Suprapubic skin (tissue), 4 donors: ENCODE data around the gene NDUFB2.

Experiments
- CTCF ChIP-seq, 2 donors: fragments of 200-600 bp in 1 of 2; fragments of 450-650 bp in 1 of 2; sonication (generic) in 1 of 2; IDR thresholded peaks; one replicate each; pipeline ENCODE4 v1.5.1; 2016 to 2019; ENCODE audit warnings: antibody characterized with exemption in 2 of 2, mild to moderate bottlenecking in 1 of 2, moderate library complexity in 1 of 2
- POLR2A ChIP-seq, 2 donors: fragments of 450-650 bp; IDR thresholded peaks; one replicate each; pipeline ENCODE4 v1.6.1; 2017; ENCODE audit warnings: antibody characterized with exemption in 2 of 2, mild to moderate bottlenecking in 2 of 2, moderate library complexity in 2 of 2
- POLR2AphosphoS5 ChIP-seq, 3 donors: sonication (generic); formaldehyde crosslinking; IDR thresholded peaks; one replicate each; pipeline ENCODE4 v1.6.1; 2017; ENCODE audit warnings: antibody characterized with exemption in 3 of 3

DNA sequence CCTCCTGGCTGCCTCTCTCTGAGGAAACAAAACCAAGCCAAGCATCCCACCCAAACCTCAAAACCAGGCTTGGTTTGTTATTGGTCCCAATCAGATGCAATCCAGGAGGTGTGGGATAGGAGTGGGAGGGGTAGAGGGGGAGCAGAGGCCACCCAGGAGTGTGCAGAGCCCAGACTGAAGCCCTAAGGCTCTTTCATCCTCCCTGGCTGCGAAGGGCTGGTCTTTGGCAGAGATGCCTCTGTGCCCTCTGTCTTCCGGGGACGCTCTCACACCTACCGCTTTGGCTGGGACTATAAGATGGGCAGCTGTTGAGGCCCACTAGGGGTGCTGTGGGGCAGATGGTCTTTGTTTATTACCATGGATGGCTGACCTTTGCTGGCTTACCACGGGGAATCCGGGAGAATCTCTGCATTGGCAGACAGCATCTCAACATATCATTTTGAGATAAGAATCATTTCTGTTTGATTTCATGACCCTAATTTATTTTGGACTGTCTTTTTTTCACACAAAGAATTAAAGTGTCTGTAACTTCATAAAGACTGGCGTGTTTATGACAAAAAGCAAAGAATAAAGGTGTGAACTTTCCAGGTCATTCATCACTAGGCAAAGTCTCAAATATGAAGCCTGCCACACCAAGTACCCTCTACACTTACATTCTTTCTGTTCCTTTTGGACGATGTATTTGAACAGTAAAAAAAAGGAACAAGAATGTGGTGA is 49.4 kb upstream of the NDUFB2 start:
- TF ChIP-seq POLR2A (IDR thresholded peaks at IDR 0.05) (no peak), CTCF (IDR thresholded peaks at IDR 0.05) (peak in 1 of 2 donors; percentile 44), POLR2AphosphoS5 (IDR thresholded peaks at IDR 0.05) (no peak)
